WI38 (cell line): ENCODE results near the gene KIDINS220.

ENCODE experiments used
- H3K4me3 ChIP-seq: 2 replicates; pipeline ENCODE4 v1.5.1; 2011; ENCODE audit warnings: low read depth, mild to moderate bottlenecking, control low read depth, low read length
- CTCF ChIP-seq: IDR thresholded peaks from 2 replicates; pipeline ENCODE4 v1.5.1; 2012; ENCODE audit warnings: low read depth, mild to moderate bottlenecking, control low read depth, low read length

KIDINS220 gene

GRCh38 chr2:8836971-8837794 is at the start of gene KIDINS220:
Gene KIDINS220, minus strand, starts transcription at chr2:8837613. Its CDS starts 10,520 bp downstream, at chr2:8827093.
- peak within 1 kb of the TSS; percentile 92 for H3K4me3 ChIP-seq
- no peak for TF ChIP-seq CTCF

- H3K4me3 ChIP-seq = no peak overlapping the region
- TF ChIP-seq CTCF = no peak
These were observed 49.5 kb upstream of the KIDINS220 start for GRCh38 chr2:8886876-8887275.

GRCh38 chr2:8886202-8886518 is 48.7 kb upstream of the KIDINS220 start:
- no peak overlapping the region for H3K4me3 ChIP-seq
- no peak for TF ChIP-seq CTCF

GRCh38 chr2:8885449-8886201 is 48.2 kb upstream of the KIDINS220 start:
- no peak overlapping the region for H3K4me3 ChIP-seq
- TF ChIP-seq CTCF = no peak

GRCh38 chr2:8884812-8885211 is 47.4 kb upstream of the KIDINS220 start:
- no peak overlapping the region for H3K4me3 ChIP-seq
- no peak for TF ChIP-seq CTCF

GRCh38 chr2:8882094-8882493 is 44.7 kb upstream of the KIDINS220 start:
- peak; percentile 38 for TF ChIP-seq CTCF
- H3K4me3 ChIP-seq = no peak overlapping the region

GRCh38 chr2:8877894-8878293 is 40.5 kb upstream of the KIDINS220 start:
- no peak overlapping the region for H3K4me3 ChIP-seq
- TF ChIP-seq CTCF = no peak
